Measurements from ENCODE around the gene LIMCH1.
A peak's percentile ranks its signal among the peaks of the same experiment; 100 is the strongest.

LIMCH1 gene

GRCh38 chr4:41611124-41611838 lies 73.3 kb downstream of the LIMCH1 start:
- no peak for DNase-seq

DNA sequence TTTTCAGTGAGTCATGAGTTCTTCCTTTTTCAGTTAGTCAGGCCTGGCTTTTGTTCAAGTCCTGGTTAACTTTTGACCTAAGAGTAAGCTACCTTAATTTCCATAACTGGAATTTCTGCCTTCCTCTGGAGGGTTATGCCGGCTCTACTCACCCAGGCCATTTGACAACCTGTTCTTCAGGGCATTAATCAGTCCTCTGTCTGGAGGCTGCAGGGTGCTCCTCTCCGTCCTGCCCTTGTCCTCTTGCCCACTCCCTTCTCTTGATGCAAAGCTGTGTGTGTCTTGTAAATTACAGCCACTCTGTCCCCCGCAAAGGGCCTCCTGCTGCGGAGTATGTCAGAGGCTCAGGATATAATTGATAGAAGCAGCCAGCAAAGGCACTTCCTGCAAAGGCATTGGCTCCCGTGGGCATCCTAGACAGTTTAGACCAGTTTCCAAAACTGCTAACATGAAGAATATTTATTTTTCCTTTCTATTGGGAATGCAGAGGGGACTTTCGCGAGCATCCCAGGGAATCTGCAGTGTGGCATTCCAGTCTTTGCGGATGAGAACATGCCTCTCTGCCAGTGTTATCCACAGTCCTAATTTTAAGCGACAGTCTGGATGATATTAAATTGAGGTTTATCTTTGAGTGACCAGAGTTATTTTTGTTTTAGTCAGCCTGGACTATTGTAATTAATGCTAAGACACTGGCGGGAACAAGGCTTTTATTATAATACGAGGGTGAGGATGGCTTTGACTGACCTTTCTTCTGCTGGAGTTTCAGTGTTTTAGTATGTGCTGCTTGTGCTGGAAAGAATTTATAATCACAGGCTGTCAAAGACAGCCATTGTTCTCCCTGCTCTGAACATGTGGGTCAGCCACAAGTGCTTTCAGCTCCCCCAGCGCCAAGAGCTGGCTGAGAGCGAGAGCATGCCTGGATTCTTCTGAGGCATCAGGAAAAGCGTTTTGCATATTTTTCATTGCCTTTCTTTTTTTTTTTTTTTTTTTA lies 74.2 kb downstream of the LIMCH1 start:
- DNase-seq: peak; percentile 80

DNA sequence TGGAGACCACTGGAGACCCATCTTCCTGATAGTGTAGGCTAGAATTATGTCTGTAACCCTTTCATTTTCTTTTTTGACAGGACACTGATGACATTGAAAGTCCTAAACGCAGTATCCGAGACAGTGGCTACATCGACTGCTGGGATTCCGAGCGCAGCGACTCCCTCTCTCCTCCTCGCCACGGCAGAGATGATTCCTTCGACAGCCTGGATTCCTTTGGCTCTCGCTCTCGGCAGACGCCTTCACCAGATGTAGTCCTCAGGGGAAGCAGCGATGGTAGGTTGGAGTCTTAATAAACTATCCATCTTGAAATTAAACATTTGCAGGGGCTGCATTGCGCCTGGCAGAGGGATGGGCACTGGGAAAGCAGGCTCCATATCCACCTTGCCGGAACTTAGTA lies 75.4 kb downstream of the LIMCH1 start:
- no peak for DNase-seq

- no peak for DNase-seq
These were observed 75.9 kb downstream of the LIMCH1 start for GRCh38 chr4:41613821-41614220.

DNA sequence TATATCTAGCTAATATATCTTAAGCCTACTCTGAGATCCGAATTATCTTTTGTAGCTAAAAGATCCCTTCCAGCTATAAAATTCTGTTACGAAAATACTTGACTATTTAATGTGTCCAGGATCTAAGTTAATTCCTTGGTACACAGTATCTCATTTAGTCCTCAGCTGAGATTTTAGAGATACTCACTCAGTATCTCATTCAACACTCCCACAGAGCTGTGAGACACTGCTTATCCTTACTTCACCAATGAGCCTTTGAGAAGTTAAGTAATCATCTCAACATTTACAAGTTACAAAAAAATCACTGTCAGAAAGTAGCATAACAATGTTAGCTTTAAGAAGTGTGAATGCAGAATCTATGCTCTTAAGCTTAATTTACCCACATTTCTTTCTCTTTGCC lies 76.6 kb downstream of the LIMCH1 start:
- no peak for DNase-seq

DNA sequence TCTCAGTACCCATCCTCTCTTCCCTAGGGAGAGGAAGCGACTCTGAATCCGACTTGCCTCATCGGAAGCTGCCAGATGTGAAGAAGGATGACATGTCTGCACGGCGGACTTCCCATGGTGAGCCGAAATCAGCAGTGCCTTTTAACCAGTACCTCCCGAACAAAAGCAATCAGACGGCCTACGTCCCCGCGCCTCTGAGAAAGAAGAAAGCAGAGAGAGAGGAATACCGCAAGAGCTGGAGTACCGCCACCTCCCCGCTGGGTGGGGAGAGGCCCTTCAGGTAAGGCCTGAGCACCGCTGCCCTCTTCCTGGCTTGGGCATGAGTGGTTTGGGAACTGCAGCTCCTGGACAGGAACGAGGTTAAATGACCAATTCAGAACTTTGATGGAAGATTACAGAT lies 81.2 kb downstream of the LIMCH1 start:
- DNase-seq: no peak

GRCh38 chr4:41620594-41621256 lies 82.8 kb downstream of the LIMCH1 start:
- no peak for DNase-seq

- DNase-seq: no peak
These were observed 84.8 kb downstream of the LIMCH1 start for GRCh38 chr4:41622787-41623186.

DNA sequence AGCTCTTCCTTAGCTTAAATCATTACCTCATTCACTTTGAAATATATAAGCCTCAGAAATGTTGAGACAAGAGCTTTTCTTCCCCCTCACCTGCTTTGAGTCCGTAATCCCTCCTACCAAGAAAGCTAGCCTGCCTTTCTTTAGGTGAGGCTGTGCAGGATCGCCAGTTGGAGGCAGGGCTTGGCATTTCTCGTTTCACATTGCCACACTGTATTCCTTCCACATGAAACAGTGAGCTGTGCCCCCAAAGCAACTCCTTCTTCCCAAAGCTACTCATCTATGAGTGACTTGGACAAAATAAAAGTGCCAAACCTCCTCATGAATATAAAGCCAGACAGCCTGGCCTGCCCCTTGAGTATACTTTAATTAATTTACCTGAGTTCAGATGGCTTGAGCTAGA lies 86.8 kb downstream of the LIMCH1 start:
- DNase-seq: no peak

- no peak for DNase-seq
These were observed 87.6 kb downstream of the LIMCH1 start for GRCh38 chr4:41625531-41625930.

DNA sequence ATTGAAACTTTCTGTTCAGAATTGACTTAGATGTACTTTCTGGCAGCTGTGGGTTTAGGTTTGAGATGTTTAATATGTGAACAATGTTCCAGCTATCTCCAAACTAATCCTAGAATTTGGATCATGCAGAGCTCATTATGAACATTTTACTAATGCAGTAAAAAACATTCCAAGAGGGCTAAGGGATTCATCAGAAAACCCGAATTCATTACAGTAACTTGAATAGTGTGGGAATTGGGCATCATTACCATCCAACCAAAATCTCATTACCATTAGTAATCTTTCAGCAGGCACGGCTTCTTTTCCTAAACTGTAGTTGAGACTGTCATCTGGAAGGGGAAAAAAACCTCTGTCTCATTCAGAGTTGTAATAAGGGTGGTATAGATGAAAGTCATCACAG lies 91.0 kb downstream of the LIMCH1 start:
- DNase-seq: no peak

- DNase-seq: no peak
These were observed 93.6 kb downstream of the LIMCH1 start for GRCh38 chr4:41631523-41631922.

DNA sequence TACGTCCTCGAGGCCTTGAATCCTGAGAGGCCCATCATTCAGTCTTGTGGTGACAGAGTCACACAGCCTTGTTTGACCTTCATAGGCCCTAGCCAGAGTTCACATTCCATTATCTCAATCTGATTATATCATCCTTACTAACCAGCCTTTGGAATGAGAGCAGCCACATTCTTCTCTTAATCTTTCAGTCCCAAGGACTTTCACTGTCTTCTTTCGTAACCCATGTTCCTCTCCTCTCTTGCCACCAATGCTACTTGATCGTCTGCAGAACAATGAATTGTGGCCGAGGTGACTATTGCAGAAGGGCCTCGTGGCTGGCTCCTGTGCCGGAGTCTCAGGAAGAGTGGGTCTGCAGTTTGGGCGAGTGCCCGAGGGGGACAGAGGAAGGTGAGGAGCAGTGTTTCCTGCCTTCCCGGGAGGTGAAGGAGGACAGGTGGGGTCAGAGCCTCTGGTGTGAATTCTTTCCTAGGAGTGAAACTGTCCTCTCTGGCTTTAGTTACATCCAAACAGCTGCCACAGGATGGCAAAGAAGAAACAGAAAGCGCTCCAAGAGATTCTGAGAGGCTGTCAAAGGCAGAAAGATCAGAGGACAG lies 94.6 kb downstream of the LIMCH1 start:
- no peak for DNase-seq

- DNase-seq: no peak
These were observed 95.4 kb downstream of the LIMCH1 start for GRCh38 chr4:41633321-41633720.

GRCh38 chr4:41635441-41635840 lies 97.5 kb downstream of the LIMCH1 start:
- no peak for DNase-seq

DNA sequence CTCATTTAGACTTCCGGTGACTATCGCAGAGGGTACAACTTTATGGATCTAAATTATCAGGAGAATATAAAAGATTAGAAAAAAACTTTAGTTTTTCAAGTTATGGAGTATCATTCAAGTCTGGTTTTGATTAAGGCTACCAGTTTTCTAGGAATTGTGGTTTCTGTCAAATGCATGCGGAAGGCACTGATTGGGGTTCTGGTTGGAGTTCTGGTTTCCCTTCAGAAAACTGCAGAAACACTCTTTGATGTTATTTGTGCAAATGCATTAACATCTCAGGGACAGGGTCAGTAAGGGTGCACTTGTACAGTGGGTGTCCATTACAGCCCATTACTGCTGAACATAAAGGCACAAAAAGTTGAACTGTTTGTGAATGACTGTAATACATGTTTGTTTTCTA lies 100.2 kb downstream of the LIMCH1 start:
- no peak for DNase-seq

GRCh38 chr4:41638866-41639265 lies 100.9 kb downstream of the LIMCH1 start:
- no peak for DNase-seq

DNA sequence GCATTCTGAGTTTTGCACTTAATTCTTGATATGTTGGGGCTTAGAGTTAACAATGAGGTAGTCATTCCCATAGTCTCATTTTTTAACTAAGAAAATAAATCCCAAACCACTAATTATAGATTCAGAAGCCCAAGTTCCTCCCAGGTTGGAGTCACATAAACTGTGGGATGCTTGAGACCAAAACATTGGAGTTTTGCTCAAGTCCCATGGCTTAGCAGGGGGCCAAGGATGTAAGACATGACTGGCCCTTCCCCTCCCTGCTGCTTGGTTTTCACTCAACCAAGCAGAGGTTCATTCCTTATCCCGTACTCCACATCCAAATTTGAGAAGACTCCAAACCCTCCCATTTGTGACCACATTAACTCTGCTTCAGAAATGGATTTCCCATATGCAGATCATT lies 101.3 kb downstream of the LIMCH1 start:
- DNase-seq: no peak

DNA sequence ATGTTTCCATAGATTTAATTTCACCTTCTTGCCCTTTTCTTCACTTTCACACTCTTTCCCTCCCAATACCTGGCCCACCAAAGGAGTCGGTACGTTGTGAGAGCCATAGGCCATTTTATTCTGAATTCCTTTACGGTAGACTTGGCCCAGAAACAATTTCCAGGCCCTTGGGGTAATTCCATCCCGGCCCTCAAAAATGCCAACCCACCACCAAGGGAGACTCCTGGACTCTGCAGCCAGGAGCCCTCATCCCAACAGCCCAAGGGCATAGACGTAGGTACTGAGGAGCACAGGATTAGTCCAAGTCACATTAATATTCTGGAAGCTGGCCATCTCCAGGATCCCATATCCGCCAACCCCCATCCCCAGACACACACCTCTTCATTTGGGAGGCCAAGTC lies 102.9 kb downstream of the LIMCH1 start:
- no peak for DNase-seq

- DNase-seq: peak; percentile 25
These were observed 104.8 kb downstream of the LIMCH1 start for GRCh38 chr4:41642746-41643145.

DNA sequence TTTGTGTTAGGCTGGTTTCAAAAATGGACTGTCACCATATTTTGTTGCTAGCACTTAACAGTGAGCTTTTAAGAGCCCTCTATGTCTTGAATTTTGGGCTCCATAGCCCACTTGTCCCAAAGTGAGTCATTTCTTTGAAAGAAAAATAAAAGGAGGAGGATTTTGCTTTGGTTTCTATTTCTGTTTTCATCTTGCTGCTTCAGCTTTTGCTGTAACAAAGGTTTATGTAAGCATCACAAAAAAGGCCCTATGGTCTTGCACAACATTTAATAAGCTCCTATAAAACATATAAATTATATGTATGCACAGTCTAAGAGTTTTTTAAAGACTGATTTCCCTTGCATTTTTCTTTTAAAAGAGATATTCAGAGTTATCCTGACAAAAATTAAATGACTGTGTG lies 105.4 kb downstream of the LIMCH1 start:
- DNase-seq: no peak

DNA sequence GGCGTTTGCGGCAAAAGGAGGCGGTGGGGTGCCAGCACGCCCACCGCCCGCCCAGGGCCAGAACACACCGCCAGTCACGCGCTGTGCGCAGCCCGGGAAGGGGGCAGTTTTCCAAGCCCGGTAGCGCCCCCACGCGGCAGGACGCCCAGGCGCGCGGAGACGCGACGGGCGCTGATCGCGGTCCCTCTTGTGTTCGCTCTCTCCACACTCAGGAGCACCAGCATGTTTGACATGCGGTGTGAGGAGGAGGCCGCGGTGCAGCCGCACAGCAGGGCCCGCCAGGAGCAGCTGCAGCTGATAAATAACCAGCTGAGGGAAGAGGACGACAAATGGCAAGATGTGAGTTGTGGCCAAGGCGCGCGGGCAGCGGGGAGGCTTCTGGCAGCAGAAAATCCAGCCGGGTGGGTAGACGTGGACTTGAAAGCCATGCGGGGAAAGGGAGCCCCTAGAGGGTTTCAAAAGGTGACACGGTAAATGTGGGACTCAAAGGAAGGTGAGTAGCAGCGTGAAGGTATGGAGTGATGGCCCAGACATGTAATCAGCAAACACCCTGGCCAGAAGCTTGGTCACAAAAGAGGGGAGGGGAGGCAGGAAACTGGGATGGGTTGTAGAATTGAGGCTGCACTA lies 106.4 kb downstream of the LIMCH1 start:
- DNase-seq: peak; percentile 37

- DNase-seq: no peak
These were observed 106.9 kb downstream of the LIMCH1 start for GRCh38 chr4:41644915-41645295.
